NCI-H2227 treated with DMSO at 0.1 percent for 48 hours (cell line): Measurements from ENCODE around the gene SH3BP5L.

Source experiments
- DNase-seq: peaks from one replicate; lab custom pipeline; 2025; lab: John Stamatoyannopoulos, UW

SH3BP5L gene

DNA sequence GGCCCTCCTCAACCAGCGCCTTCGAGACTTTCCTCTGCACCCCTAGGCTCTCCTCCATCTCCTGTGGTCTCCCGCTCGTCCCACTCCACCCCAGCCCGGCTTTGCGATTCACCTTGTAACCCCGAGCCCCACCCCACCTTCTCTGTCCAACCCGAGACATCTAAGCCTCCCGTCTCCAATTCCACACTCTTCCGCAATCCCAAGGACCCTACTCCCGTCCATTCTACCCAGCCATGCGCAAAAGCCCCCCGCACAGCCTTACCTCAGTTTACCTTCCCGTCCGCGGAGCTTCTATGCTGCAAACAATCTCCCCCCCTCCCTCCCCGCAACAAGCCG lies 174 bp downstream of the SH3BP5L start:
- DNase-seq = no peak

DNA sequence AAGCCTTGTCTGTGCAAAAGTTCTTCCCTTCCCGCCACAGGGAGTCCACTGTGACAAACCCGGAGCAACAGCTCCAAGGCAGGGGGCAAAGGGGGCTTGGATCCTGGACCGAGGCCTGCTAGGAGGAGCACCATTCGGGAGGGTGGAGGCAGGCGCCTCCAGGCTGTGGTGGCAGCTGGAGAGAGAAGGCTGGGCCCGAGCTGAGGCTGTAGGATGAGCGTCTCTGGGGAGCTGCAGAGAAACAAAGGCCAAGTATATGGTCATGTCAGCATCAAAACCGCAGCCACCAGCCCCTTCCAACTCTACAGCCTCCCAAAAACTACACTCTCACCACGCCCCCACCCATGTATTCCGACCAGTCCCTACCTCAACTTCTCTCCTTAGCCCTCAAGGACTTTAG lies 579 bp downstream of the SH3BP5L start:
- DNase-seq = no peak

DNA sequence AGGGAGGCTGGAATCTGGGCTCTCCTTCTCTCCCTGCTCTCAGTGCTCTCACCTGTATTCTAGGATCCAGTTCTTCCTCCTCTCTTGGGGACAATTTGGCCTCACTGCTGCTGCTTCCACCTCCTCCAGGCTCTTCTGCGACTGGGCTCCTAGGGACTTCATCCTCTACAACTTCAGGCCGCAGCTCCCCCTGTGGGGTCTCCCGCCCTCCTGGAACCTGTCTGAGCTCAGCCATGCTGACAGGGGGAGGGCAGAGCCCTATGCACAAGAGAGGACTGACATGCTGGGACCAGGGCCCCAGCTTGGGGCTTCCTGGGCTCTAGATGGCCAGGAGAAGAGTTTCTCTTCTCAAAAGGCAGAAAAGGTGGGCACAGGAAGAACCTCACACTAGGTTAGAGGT lies 1.0 kb downstream of the SH3BP5L start:
- no peak for DNase-seq

DNA sequence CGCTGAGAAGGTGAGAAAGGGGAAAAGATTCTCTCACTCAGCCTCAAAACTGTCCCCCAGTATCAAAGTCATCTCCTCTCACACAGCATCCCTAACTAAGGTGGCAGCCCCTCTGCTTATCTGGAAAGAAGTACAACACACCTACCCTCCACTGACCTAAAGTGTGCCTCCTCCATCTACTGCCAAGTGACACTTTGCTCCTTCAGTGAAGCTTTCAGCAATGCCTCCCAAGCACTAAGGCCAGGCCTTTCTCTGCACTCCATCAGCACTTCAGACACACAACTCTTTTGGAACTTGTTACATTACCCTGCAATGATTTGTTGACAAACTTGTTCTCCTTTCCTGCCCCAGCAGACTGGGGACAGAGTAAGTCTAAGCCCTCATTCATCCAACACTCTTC lies 1.4 kb downstream of the SH3BP5L start:
- DNase-seq = no peak

DNA sequence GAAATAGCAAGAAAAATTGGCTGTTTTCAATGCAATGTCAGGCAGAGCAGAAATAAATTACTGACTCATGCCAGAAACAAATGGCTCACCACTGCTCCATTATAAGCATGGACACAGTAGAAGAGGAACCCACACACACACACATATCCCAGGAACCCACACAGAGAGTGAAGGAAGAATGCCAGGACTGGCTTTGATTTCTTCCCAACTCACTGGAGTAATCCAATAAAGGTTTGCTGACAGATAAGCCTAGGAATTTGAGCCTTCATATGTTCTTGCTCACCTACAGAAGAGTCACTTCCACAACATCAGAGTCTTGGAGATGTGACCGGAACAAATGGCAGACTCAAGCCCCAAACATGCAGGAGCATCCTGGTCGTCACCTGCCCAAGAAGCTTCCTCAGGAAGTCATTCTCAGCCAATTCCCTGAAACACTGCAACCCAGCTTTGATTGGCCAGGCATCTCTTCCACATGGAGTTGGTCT lies 2.2 kb downstream of the SH3BP5L start:
- DNase-seq = no peak

DNA sequence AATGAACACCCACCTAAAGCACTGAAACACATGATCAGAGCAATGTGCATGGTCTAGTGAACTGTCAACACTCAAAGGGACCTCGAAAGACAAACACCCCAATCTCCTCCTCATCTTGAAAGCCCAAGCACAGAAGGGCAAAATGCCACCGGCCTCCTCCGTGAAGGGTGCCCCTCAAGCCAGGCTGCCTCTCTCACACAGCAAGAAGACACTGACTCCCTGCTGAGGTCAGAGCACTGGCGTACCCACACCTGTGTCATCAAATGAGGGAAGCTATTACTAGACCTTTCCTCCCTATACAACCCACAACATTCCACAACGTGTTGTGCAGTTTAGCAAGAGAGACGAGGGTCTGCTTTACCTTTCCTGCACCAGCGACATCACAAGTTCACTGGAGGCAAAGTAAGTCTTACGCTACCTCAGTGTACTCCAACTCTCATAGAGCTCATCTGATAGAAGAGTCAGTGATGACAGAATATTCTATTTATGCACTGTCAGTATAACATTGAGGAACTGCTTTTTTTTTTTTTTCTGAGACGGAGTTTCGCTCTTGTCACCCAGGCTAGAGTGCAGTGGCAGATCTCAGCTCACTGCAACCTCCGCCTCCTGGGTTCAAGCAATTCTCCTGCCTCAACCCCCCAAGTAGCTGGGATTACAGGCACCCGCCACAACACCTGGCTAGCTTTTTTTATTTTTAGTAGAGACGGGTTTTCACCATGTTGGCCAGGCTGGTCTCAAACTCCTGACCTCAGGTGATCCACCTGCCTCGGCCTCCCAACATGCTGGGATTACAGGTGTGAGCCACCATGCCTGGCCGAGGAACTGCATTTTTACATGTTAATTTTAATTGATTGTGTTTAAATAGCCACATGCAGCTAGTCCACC lies 3.3 kb downstream of the SH3BP5L start:
- DNase-seq = no peak

DNA sequence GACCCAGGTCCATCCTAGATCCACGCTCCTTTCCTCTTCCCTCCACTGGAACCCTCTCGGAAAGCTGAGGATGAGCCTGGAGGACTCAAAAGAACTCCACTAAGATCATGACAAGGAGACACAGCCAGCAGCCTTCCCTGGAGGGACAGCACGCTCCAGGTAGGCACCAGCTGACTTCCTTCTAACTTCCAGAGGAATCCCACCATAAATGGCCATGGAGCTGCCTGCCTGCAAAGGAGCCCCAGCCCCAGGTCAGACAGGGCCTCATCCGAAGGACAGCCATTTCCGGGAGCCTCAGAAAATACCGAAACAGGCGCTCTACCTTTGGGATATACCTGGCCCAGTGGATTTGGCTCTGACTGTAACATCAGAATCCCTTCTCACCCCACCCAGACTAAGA lies 4.1 kb downstream of the SH3BP5L start:
- DNase-seq = no peak

DNA sequence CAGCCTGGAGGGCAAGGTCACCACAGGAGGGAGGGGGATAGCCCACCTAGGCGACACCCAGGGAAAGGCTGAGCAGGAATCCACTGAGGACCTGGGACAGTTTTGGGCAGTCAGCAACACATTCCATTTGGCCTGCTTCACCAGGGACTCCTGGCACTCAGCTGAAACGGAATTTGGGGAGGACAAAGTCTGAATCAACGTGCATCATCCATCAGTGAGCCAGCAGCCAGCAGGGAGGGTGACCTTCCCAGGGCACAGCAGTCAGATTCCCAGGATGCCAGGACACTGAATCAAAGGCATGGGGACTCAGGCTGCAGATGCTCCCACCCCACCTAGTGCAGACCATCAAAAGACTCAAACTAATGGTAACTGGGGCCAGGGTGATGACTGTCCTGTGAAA lies 4.6 kb downstream of the SH3BP5L start:
- DNase-seq = no peak

DNA sequence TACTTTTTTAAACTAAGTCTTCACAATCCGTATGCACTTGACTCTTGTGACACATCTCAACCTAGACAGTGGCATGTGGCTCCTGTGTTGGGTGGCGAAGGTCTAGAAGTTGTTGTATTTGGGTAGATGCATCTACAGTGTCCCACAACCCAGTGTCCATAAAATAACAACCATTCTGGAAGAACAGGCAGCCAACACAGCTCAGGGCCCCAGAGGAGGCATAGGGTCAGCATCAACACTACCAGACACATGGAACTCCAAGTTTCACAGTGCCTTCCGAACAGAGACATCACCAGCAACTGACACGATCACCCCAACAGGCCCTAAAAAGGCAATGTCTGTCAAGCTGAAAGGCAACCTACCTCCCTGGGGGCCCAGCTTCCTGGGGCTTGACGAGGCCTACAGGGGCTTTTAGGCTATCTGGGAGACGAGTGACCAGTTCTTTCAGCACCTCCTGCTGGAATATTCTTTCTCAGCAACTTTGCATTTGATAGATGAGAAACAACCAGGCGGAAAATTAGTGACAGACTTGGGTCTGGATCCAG lies 5.6 kb downstream of the SH3BP5L start:
- DNase-seq = no peak

DNA sequence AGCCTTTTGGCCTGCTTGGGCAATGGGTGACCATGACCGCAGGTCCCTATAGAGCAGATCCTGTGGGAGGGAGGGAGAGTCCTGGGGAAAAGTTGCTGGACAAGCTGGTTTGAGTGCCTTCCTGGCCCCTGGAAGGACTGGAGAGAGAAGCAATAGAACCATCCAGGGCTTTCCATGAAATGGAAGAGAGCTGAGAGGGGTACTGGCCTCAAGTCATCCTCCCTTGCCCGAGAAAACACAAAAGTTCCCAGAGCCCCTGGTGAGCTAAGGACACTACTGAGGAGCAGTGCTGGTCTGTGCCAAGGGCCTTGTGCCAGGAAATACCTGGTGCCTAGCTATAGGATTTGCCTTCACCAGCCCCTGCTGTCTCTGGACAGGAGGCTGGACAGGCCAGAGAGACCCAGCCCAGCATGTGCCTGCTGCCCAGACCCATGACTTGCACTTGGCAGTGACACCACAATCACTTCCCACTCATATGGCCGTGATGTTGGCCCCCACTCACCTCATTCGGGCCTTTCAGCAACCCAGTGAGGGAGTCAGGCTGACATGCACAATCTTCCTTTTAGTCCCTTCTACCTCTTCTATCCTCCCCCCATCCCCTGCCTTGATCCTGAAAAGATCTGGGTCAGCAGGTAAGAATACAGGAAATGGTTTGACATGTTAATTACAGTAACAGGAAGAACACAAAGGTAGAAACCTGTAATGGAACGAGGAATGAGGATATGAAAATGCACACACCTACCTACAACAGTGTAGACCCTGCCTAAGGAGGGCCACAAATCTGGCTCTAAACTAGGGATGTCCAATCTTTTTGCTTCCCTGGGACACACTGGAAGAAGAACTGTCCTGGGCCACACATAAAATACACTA lies 7.0 kb downstream of the SH3BP5L start:
- DNase-seq = no peak

DNA sequence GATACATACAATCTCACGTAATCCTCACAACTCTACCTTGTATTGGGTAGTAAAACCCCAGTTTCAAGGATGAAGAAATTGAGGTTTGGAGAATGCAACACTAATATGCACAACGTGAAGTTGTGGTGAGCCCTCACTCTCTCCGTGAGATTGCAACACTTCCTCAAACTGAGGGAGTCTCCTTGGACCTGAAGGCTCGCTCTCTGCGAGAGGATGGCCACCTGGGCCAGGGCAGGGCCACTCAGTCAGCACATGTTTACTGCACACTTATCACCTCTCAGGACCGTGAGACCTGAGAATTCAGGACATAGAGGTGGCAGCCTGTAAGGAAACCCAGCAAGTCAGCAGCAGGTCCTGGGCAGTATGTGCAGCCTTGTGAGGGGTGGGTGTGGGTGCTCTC lies 8.7 kb downstream of the SH3BP5L start:
- DNase-seq = no peak

DNA sequence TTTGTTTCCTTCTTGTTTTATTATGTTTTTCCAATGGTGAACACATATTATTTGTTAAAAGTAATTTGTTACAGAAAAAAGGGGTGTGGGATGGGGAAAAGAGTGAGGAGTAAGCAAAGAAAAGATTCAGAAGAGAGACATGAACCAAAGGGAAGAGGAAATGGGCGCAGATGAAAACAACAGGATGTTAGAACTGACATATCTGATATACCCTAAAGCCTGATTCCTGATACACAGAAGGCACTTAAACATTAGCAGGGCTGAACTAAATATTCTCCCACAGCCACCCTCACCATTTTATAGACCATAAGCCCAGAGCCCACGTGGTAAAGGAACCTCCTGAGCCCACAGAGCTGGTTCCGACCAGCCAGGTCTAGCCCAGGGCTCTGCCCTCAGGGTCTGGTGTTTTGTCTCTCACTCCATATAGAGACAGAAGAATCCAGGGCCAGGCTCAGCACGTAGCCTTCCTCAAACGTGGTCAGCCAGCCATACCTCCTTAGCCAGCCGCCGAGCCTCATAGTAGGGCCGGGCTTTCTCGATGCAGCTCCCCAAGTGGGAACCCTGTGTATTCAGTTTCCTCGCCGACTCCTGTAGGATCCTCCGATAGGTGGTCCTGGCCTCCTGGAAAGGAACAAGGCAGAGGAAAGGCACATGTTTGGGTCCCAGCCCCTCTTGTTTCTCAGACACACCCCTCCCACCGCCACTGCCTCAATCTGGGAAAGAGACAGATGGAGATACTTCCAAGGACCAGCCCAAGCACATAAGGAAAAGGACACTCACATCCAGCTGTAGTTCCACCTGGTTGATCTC lies 9.5 kb downstream of the SH3BP5L start:
- no peak for DNase-seq

DNA sequence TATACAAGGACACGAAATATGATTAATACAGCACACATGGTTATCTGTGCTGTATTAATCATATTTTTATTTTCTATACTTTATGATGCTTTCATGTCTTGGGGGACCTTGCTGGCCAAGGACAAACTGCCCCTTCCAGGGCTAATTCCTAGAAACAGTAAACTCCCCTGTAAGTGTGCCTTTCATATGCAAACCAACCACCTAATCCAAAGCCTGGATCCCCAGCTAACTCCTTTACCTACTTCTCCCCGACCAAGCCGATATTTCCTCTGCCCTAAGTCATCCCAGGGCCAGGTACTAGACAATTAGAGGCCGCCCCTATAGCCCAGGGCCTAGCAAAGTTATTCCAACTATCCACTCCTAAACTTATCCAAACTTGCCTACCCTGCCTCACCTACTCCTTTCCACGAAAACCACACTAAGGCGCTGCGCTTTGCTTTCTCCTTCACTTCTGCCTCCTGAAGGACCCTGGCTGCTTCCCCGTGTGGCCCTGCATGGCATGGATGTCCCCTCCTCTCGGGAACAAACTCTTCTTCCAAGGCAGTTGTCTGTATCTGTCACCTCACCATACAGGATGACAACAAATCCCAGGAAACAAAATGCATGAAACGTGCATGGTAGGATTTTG lies 10.2 kb downstream of the SH3BP5L start:
- no peak for DNase-seq

DNA sequence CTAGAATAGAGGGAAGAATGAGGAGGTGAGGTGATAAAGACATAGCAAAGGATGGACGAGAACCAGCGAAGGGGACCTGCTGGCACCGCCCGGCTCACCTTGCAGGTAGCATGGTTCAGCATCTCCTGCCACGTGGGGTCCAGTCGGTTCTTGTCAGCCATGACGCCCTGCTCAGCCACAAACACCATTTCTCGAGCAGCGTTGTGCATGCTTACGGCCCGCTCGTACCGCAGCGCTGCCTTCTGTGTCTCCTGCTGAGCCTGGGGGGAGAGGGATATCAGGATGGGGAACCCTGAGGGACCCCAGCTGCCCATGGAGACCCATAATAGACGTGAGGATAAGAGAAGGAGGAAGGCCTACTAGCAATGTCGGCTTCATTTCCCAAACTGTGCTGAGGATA lies 11.4 kb downstream of the SH3BP5L start:
- no peak for DNase-seq

DNA sequence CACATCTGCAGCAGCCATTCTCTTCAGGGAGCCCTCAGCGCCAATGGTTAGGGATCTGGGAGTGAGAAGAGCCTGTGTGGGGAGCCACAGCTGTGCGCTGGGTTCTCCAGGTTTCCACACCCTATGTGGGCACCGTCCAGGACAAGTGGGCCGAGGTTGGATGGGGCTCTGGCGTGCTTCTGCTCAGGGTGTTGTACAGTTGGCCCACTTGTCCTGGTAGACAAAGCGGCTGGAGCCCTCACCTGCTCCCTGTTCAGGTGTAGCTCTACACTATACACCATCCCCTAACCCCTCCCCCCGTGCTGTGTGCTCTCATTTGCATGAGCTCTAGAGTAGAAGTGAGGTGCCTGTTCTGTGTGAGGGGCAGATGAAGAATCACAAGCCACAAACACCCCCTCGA lies 12.2 kb downstream of the SH3BP5L start:
- no peak for DNase-seq

DNA sequence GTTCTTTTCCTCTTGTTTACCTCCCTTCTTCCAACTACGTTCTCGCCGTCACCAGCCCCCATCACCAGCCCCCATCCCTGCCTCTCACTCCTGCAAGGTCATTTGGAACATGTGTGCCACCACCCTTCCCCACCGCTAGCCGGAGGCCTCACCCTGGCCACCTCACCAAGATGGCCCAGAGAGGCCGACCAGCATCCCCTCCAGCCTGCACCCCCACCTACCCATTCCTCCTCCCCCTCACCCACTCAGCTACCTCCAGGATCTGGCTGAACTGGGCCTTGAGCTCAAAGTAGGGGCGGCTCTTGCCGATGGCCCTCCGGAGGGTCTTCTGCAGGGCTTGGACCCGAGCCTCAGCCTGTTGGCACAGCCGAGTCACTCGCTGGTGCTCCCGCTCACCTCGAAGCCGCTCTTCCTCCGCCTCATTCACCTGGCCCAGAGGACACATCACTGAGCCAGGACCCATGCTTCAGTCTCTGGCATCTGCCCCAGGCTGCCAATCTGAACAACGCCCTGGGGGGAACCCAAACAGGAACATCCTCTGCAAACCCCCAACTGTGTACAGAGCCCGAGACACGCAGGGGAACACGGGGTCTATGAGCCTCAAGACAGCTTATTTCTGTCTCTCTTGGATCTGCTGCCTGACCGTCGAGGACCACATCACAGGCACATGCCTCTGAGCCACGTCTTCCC lies 12.8 kb downstream of the SH3BP5L start:
- DNase-seq = no peak

DNA sequence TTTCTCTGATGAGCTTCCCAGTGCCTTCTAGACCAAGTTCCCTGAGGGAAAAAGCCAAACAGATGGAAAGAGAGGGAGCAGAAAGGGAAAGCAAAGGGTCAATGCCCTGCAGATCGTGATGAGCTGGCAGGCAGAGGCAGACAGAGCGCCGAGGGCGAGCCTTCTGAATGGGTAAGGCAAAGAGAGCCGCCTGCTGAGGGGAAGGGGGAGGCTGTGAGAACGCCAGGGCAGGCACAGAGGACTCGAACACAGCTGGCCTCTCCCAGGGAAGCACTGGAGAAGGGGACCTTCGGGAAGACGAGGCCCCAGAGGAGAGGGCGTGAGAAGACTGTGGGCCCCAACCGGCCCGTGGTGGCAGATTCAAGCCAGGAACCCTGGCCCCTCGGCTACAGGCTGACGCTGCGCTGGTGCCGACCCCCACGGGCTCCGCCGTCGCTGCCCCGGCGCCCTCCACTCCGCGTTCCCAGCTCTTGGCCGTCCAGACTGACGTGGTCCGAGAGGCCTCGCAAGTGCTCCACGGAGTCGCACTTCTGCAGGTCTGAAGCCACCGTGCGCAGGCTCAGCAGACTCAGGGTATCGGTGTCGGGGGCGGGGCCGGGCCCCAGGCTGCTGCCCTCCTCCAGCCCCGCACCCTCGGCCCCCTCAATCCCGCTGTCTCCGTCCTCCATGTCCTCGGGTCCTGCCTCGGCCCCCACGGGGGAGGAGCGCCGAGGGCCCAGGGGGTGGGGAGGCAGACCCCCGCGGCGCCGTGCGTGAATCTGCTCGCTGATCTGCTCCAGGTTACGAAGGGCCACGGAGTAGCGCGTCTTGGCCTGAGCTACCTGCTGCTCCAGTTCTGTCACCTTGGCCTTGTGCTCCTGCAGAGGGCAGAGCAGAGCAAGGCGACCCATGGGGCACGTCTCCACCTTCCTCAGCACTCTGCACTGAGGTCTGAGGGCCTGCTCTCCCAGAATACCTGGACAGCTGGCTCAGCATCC lies 13.9 kb downstream of the SH3BP5L start:
- no peak for DNase-seq

DNA sequence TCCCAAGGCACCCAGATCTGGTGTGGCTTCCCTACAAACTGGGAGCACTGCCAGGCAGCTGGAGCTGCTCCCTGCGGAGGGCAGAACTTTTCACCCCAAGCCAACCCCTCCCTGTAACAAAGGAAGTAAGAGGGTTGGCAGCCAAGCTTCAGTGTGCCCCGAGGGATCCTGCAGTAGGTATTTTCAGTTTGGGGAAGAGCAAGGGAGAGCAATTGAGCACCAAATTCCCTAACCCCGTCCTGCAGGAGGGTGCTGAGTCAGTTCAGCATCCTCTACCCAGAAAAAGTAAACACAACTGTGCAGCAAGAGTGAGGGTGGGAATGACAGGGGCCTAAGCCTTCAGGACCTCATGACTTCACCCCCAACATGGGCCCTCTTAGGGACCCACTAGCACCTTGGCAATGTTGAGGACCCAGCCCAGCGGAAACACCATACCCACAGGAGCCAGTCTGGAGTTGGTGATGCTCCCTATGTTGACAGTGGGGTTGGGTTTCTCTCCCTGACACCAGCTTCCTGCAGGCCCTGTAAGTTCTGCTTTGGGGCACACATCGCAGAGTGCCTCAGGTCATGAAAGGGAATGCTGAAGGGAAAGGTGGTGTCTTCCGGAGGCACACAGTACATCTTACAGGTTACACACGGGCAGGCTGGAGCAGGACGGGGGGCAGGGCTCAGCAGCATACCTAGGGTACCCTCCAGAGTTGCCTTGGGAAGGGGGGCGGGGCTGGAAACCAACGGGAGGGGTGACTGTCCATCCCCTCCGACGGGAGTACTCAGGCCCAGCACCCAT lies 14.8 kb downstream of the SH3BP5L start:
- DNase-seq = no peak
